NCI-H510A treated with DMSO at 0.1 percent for 48 hours (cell line): Measurements from ENCODE around the gene MYH9.

Experiments
- DNase-seq: peaks from one replicate; lab custom pipeline; 2025; lab: John Stamatoyannopoulos, UW

MYH9 gene

DNA sequence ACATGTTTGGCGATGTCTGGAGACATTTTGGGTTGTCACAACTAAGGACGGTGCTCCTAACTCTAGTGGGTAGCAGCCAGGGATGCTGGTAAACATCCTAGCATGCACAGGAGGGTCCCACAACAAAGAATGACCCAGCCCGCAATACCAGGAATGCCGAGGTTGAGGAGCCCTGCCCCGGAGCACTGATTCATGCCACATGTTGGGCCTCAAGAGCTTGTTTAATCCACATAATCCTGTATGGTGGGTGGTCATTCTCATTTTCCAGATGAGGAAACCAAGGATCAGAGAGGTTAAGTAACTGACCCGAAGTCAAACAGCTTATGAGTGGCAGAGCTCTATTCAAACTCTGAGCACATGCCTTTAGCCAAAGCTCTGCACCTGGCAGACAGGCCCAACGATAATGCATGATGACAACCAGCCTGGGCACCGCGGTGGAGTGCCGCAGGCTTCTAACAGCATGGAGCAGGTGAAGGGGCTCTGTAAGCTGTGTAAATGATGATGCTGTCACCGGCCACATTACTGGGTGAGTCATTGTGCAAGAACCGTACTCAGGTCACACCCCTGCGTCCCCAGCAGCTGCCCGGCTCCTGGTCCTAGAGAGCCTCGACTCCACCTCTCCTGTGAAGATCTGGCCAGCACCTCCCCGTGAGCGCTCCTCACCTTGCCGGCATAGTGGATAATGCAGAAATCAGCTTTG, 76.2 kb downstream of the MYH9 start:
- DNase-seq: no peak

DNA sequence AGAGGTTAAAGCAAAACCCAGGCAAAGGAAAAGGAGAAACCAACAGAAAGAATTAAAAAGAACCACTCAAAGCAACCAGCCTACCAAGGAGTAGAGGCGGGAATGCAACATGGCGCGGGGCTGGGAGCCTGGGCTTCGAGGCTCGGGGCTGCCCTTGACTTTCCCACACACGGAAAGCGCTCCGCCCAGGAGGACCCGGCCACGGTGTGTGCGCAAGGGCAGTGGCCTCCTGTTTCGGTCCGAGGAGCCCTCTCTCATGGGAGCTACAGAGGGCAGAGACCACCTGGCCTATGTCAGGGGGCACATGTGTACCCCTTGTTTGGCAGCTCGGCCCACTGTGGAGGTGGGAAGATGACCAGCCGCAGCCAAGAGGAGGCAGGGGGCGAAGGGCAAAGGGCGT, 78.9 kb downstream of the MYH9 start:
- DNase-seq: no peak

DNA sequence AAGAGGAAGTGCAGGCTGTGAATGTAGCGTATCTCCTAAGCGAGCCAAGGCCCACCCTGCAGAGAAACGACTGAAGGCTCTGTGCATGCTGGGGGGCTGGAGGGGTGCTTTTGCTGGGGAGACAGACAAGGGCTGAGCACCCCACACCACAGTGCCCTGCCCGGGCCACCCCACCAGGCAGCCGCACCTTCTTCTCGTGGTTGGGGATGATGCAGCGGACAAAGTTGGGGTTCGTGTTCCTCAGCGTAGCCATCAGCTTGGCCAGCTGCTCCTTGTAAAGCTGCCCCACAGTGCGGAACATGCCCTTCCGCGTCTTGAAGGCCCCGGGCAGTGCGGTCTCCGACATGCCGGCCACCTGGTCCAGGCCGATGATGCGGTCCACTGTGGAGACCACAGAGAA, 81.5 kb downstream of the MYH9 start:
- no peak for DNase-seq

DNA sequence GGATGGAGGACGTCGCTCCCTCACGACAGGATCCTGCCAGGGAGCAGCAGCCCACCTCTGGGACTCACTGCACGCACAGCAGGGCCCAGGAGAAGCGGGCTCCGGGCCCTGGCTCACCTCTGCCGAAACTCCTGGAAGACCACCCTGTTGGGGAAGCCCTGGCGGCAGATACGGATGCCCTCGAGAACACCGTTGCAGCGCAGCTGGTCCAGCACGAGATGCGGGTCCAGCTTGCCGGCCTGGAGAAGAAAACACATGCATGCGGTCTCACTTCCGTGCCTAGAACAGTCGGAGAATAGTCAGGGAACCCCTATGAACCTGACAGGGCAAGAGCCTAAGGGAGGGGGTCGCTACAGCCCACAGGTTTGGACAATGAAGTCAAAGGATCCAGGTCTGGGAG, 82.0 kb downstream of the MYH9 start:
- no peak for DNase-seq

DNA sequence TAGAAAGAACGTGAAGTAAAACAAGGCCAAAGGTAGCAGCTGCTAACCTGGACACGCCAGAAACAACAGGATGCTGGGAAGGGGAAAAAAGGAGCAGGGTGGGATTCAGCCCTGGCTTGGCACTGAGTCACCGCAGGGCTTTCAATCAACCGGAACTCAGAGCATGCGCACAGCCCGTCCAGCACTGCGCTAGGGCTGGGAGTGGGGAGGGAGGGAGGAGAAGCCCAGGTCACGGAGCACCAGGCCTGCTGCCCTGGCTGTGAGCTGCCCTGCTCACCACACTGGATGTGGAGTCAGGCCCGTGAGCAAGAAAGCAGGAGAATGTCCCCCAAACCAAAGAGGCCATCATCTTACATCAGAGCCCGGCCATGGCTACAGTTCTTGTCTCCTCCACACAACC, 83.3 kb downstream of the MYH9 start:
- DNase-seq: no peak

DNA sequence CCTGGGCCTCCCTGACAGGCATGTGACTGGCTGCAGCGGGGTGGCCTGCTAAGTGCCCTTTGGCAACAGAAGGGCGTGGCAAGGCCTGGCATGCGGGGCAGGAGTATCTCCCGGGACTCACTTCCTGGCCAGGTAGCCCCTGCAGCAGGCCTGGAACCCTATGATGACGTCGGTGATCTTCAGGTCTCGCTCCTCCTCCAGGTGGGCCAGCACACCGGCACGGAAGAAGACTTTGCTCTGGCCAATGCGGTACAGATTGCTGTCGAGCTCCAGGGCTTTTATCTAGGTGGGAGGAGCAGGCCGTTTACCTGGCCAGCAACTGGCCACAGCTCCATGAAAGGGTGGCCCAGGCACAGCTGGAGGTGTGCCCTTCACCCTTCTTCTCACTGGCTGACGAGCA, 83.9 kb downstream of the MYH9 start:
- DNase-seq: no peak

DNA sequence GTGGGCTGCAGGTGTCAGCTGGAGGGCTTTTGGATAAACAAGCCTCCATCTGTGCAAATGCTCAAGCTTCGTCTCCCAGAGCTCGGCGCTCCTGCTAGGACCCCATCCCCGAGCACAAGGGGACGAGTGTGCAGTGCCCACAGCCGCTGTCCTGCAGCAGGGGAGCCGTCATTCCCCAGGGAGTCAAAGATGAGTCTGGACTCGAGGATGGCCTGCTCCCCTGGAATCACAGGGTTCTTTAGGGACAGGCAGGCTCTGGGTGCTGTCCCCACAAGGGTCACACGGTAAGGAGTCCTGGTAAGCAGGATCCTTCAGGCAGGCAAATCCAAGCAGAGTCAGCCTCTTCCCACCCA, 84.7 kb downstream of the MYH9 start:
- DNase-seq: no peak

DNA sequence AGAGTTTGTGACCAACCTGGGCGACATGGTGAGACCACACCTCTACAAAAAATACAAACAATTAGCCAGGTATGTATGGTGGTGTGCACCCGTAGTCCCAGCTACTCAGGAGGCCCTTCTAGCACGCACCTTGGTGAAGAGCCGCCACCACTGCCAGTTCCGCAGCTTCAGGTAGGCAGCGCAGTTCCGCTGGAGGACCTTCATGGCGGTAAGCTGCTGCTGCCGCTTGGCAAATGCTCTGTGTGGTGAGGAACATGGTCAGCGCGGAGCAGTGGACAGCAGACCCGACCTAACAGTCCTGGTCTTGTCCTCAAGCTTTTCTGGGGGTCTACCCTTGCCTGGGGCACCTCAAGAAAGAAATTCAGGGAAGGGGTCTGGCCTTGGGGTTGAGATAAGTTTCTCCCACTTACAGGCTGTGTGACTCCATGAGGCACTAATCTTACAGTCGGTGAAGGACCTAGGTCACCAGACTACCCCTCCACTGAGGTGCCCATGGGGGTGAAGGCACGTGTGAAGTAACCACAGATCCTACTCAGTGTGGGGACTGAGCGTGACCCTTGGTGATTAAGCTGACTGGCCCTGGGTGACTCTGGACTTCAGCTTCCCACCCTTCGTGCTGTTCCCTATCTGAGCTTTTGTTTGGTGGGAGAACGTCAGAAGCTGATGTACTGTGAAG, 85.2 kb downstream of the MYH9 start:
- DNase-seq: no peak

DNA sequence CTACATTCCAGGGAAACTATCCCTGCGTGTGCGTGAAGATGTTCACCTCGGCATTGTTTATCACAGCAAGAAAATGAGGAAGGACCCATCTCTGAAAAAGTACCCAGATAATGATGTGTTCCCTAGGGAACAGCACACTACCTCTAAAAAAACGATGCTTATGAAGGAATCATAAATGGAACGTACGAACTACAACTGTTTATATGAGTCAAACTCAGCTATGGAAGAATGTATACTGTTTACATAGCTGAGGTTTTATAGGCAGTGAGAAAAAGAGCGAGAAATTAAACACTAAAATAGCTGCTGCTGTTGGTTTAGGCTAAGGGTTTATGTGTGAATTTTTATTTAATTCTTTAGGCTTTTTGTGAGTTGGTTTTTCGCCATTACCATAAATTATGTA, 85.9 kb downstream of the MYH9 start:
- DNase-seq: no peak

DNA sequence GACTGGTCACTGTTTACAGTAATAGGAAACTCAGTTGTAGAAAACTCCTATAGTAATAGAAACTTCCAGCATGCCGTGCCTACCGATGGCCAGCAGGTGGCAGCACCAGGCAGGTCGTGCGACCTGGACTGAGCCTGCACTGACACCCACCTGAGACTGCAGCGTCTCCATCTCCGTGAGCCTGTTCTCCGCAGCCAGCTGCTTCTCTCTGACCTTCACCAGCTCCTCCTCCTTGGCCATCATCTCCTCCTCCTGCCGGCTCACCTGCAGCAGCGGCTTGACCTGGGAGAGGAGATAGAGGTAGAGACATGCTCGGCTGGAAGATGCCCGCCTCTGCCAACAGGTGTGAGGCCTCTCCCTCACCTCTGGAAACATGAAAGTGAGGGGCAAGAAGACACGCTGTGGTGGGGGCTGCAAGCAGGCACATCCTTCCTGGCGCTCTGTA, 86.4 kb downstream of the MYH9 start:
- DNase-seq: peak; percentile 78

DNA sequence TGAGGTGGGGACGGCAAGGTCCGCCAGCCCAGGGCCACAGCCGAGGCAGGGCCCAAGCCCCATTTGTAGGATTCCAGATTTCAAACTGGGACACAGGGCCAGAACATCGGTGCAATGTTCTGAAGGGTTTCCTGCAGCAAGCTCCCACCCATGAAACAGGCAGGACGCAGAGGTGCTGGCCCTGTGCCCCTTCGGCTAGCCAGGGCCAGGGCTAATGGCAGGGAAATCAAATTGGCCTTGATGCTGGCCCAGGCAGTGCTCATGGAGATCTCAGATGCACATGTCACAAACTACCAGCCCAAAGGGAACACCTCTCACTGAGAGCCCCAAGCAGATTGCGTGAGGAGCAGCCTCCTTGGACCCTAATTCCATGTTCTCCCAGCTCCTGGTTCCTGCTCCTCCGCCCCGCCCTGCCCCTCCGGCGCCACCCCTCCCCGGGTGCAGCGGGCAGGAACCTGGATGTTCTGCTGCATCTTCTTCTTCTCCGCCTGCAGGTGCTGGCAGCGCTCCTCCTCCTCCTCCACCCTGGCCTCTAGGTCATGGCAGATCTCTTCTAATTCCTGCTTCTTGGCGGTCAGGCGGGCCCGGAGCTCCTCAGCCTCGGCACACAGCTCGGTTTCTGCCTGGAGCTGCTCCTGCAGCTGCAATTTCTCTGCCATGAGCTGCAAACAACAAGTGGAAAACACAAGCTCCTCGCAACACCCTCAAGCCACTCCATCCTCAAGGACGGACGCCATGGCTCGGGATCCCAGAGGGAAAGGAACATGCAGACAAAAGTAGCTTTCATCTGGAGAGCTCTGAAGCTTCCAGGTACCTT, 87.2 kb downstream of the MYH9 start:
- no peak for DNase-seq

DNA sequence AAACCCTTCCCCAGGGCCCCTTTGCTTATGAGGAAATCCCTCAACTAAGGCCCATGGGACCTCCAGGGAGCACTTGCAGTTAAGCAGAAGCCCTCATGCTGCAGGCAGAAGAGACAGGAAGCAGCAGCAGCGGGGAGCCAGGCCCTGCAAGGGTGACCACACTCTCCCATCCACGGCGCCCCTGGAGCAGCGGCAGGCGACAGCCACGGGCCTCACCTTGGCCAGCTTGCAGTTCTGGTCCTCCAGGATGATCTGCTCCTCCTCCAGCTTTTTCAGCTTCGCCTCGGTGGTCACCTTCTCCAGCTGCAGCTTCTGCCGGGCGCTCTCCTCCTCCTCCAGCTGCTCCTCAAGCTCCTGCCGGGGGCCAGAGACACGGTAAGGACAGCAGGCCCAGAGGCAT, 87.9 kb downstream of the MYH9 start:
- no peak for DNase-seq

DNA sequence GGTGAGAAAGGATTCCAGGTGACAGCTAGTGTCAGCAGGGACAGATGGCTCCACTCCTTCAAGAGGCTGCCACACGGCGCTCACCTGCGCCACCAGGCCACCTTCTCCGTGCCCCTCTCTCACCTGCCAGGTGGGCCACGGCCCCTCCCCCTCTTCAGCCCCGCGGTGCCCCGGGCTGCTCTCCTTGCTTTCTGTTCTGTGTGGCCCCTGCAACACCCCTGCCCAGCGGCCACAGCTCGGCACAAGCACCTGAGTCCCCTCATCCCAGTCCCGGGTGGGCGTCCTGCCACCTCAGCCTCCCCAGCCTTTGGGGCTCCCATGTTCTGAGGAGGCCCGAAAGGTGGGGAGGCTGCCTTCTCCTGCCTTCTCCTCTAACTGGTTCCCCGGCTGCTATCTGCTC, 88.5 kb downstream of the MYH9 start:
- DNase-seq: no peak

DNA sequence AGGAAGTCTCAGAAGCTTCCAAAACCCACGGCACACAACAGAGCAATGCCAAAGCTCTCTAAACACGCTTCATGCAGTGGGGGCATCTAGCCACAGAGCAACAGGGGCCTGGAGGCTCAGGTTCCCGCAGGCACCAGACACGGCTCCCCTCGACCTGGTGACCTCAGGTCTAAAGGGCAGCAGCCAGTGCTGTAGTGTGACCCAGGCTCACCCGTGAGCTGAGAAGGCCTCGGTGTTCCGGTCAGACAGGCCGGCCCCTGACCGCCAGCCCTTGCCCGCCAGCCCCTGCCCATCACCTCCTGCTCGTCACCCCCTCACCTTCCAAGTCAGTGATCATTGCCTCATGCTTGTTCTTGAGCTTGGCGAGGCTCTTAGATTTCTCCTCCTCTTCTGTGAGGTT, 89.2 kb downstream of the MYH9 start:
- DNase-seq: no peak

DNA sequence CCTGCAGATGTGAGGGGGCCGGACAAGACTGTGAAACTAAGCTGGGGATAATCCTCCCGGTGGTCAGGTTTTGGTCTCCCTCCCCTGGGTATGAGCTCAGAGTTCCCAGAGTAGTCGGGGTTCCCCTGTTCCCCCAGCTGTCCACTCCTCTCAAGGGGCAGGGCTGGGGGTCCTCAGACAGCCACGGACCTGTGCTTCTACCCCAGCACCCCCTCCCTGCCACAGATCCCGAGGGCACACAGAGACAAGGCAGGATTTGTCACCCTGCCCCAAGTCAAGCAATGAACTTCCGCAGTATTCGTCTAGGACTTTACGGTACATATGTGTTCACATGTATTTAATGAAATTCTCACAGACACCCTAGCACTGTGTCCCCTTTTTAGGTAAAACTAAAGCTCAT, 89.6 kb downstream of the MYH9 start:
- no peak for DNase-seq

DNA sequence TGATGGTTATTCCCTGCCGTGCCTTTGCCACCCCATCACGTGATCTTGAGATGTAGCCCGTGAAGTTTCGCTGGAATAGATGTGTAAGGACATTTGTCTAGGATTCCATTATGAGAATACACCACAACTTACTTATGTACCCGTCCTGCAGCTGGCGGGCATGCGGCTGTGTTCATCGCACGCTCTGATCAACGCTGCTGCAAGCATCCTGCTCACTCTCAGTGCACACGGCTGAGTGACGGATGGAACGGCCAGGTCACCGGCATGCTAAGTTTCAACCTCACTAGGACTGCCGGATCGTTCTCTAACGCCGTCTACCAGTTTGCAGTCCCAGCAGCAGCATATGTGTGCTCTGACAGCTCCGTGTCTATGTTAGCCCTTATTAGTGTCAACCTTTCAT, 90.2 kb downstream of the MYH9 start:
- no peak for DNase-seq

DNA sequence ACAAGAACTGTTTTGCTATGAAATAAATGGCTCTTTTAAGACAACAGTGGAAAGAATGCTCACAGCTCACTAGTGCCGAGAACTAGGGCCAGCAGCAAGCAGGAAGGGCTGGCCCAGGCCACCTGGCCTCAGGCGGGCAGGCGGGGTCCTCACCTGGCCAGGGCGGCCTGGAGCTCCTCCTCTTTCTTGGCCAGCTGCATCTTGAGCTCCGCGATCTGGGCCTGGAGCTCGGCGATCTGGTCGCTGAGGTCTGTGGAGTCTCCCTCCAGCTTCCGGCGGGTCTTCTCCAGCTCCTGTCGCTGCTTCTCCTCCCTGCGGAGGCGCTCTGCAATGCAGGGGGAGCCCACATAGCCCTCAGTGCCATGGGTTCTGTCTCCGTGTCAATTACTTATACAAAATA, 91.1 kb downstream of the MYH9 start:
- DNase-seq: no peak

DNA sequence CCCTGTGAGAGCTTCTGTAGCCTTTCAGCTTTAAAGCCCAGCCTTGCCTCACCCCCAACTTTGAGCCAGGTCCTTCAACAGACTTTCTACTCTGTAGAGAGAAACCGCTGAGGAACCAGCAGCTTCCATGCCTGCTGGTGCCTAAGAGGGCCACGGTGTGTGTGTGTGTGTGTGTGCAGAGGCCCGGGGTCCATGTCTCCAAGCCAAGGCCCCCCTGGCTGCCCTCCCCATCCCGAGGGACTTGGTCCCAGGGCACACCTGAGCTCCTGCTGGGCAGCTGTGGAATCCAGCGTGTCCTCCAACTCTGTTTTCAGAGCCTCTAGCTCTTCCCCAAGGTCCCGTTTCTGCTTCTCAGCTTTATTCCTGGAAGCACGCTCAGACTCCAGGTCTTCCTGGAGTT, 92.5 kb downstream of the MYH9 start:
- no peak for DNase-seq

DNA sequence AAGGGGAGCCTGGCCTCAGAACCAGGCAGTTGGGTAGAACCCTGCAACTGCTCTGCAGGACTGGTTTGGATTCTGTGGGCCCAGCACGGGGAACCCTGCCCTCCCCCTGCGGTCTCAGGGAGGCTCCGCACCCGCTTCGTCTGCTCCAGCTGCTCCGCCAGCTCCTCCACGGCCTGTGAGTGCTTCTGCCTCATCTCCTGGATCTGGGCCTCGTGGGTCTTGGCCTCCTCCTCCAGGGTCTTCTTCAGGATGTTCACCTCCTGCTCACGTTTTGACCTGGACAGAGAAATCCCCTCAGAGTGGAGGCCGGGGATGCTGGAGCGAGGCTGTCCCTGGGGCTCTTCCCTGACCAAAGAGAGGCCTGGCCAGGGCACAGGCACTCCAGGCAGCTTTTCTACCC, 93.0 kb downstream of the MYH9 start:
- no peak for DNase-seq

DNA sequence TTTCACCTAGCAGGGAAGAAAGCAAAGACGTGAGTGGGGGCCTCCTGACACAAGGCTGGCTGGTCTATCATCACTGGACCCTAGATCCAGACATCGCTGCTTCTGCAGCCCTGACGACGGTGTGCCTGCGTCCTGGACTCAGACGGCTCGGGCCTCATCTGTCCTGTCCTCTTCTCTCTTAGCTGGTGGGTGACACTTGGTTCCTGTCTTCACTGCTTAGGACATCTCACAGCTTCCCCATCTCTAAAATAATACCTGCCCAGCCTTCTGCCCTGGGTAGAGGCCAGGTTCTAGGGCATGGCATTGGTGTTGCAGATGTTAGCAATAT, 93.5 kb downstream of the MYH9 start:
- no peak for DNase-seq

DNA sequence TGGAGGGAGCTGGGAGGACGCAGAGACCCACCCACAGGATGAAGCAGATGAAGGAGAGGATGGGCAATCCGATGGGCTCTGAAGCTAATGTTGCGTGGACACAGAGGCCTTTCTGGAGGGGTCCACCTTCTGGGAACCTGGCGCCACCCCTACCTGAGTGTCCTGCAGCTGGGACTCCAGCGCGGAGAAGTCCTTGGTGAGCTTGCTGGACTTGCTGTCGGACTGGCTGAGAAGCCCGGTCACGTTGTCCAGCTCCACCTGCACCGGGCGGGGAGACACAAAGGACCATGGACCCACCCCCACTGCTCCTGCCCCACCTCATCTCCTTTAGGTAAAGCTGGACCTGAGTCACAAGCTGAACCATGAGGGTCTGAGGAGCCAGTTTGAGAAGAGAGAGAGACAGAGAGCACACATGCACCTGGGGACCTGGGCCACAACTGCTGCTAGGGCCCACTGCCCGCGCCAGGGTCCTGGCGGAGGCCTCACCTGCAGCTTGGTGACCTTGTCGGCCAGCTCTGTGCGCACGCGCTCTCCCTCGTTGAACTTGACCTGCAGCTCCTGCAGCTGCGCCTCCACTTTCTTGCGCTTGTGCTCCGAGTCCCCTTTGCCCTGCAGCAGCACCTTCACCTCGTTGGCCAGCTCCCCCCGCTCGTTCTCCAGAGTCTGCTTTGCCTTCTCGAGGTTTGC, 94.0 kb downstream of the MYH9 start:
- DNase-seq: no peak

DNA sequence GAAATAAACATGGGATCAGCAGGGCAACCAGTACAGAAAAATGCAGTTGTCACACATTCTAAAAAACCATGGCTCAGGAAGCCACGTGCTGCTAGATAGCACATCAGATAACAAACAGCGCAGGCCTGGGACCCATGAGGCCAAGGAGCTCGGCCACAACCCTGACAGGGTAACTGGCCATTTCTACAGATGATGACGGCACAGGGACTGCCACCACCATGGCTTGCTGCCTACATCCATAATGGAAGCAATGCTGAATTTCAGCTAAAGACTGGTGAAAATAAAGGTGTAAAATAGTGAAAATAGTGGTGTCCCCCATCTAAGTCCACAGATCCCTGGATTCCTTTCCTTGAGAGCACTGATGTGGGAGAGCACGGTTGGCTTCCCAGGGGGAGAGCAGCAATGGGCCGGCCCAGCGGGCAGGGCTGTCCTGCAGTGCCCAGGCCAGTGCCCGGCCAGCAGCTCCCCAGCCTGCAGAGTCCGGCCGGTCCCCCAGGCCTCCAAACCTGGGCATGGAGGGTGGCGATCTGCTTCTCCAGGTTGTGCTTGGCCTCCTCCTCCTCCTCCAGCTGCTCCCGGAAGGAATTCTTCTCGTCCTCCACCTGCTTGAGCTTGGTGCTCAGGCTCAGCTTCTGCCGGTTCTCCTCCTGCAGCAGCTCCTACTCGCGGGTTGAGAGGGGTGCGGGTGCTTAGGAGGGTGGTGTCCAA, 94.8 kb downstream of the MYH9 start:
- no peak for DNase-seq
